ENCODE data around the gene CFAP73. TPM values are rescaled to one million over a fixed set of nuclear protein-coding genes. Genes with fewer than 3 reads are reported as not detected.

CFAP73 gene
- polyA plus RNA-seq, 1 of the 3 experiments (the other 2 are of a cell fraction): not detected

DNA sequence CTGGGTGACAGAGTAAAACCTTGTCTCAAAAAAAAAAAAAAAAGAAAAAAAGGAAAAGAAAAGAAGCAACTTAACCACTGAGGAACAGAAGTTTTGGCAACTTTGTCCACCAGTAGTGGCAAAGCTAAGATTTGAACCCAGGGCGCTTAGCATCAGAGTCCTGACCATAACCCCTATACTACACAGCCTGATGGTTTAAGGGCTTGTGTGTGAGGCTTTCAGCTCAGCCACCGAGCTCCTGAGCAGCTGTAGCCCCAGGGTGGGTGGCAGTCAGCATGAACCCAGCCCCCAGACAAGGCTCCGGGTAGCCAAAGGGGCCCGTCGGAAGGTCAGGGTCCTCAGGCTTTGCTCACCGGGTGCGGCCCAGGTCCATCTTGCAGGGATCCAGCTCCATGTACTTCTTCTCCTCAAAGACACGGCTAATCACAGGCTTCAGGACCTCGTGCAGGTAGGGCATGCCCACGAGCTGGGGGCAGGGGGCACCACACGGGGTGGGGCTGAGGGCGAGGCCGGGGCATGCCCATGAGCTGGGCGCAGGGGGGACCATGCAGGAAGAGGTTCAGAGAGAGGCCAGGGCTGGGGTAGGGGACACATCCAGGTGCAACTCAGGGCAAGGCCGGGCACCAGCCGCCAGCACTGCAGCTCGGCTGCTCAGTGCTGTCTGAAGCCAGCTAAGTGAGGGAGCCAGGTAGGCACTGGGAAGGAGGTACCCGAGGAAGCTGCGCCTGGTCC is 34.9 kb upstream of the CFAP73 start:
- H3K36me3 ChIP-seq (replicated peaks in 1 of 2; ENCODE audit: control insufficient read depth in 1 of 2, insufficient read depth in 2 of 2, low read length in 1 of 2): no peaks in the 10 kb centered on the region
- 70% methylated on average over 9 of the region's 19 CpGs for WGBS (ENCODE audit: low lambda C conversion rate)
- TF ChIP-seq NRF1 (IDR thresholded peaks at IDR 0.05; ENCODE audit: low read depth, low read length) (no peak), GABPA (IDR thresholded peaks at IDR 0.05; ENCODE audit: low read depth) (no peak), CHD2 (IDR thresholded peaks at IDR 0.05; ENCODE audit: low read length, partially characterized antibody) (no peak), FOXM1 (IDR thresholded peaks at IDR 0.05; ENCODE audit: low read depth) (no peak), EP300 (IDR thresholded peaks at IDR 0.05; ENCODE audit: borderline replicate concordance in 1 of 2, low read depth in 1 of 2, low read length in 1 of 2) (no peak), NFIC (IDR thresholded peaks at IDR 0.05; ENCODE audit: borderline replicate concordance) (no peak), SIN3A (IDR thresholded peaks at IDR 0.05; ENCODE audit: borderline replicate concordance, low read depth, low read length) (no peak), MXI1 (IDR thresholded peaks at IDR 0.05; ENCODE audit: low read depth, low read length) (no peak), TEAD4 (IDR thresholded peaks at IDR 0.05; ENCODE audit: borderline replicate concordance, insufficient read depth) (no peak), RFX5 (IDR thresholded peaks at IDR 0.05; ENCODE audit: low read length) (no peak), RAD21 (IDR thresholded peaks at IDR 0.05; ENCODE audit: low read length) (no peak), EZH2phosphoT487 (IDR thresholded peaks at IDR 0.05; ENCODE audit: borderline replicate concordance, low read depth) (no peak), TCF12 (IDR thresholded peaks at IDR 0.05) (no peak)
- TF ChIP-seq, protein P1, sequence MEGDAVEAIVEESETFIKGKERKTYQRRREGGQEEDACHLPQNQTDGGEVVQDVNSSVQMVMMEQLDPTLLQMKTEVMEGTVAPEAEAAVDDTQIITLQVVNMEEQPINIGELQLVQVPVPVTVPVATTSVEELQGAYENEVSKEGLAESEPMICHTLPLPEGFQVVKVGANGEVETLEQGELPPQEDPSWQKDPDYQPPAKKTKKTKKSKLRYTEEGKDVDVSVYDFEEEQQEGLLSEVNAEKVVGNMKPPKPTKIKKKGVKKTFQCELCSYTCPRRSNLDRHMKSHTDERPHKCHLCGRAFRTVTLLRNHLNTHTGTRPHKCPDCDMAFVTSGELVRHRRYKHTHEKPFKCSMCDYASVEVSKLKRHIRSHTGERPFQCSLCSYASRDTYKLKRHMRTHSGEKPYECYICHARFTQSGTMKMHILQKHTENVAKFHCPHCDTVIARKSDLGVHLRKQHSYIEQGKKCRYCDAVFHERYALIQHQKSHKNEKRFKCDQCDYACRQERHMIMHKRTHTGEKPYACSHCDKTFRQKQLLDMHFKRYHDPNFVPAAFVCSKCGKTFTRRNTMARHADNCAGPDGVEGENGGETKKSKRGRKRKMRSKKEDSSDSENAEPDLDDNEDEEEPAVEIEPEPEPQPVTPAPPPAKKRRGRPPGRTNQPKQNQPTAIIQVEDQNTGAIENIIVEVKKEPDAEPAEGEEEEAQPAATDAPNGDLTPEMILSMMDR (IDR thresholded peaks at IDR 0.05): no peak
- TF ChIP-seq, protein P2, sequence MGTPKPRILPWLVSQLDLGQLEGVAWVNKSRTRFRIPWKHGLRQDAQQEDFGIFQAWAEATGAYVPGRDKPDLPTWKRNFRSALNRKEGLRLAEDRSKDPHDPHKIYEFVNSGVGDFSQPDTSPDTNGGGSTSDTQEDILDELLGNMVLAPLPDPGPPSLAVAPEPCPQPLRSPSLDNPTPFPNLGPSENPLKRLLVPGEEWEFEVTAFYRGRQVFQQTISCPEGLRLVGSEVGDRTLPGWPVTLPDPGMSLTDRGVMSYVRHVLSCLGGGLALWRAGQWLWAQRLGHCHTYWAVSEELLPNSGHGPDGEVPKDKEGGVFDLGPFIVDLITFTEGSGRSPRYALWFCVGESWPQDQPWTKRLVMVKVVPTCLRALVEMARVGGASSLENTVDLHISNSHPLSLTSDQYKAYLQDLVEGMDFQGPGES (IDR thresholded peaks at IDR 0.05; ENCODE audit: low read depth, low read length): no peak
- TF ChIP-seq, protein P3, sequence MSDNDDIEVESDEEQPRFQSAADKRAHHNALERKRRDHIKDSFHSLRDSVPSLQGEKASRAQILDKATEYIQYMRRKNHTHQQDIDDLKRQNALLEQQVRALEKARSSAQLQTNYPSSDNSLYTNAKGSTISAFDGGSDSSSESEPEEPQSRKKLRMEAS (IDR thresholded peaks at IDR 0.05; ENCODE audit: low read depth): no peak
- H4K20me1 ChIP-seq (ENCODE audit: insufficient read depth): no peaks in the 10 kb centered on the region
- CTCF ChIA-PET: interaction anchor here (0.8 to 2.0 kb wide), 8 partner anchors 16 to 122 kb away, joined by 3 to 10 read pairs (median 4); no protein-coding TSS in a partner anchor
- H3K4me2 ChIP-seq: no peak overlapping the region
- H3K79me2 ChIP-seq (ENCODE audit: insufficient read depth): no peaks in the 10 kb centered on the region
- no peak overlapping the region for H2AFZ ChIP-seq (ENCODE audit: low read depth)
- H3K9ac ChIP-seq: no peak overlapping the region
- DNase-seq: no peak
- H3K4me3 ChIP-seq (ENCODE audit: low read depth in 2 of 2, low read length in 1 of 2): no peak overlapping the region
- H3K27ac ChIP-seq (ENCODE audit: low read depth in 2 of 2, low read length in 1 of 2): no peak overlapping the region
- POLR2A ChIA-PET: interaction anchor here (0.8 kb wide), 1 partner anchor 20 kb away, joined by 3 read pairs; no protein-coding TSS in a partner anchor
- no peaks in the 10 kb centered on the region for H3F3A ChIP-seq (replicated peaks; ENCODE audit: insufficient read depth)
- H3K27me3 ChIP-seq (ENCODE audit: insufficient read depth): no peaks in the 10 kb centered on the region
- no peaks in the 10 kb centered on the region for H3K9me3 ChIP-seq
- no peaks in the 10 kb centered on the region for H3K4me1 ChIP-seq (ENCODE audit: control insufficient read depth in 1 of 2, insufficient read depth in 2 of 2, low read depth in 1 of 2, low read length in 1 of 2)
- H3K9me2 ChIP-seq: no peaks in the 10 kb centered on the region

Data from SK-N-SH (cell line).